ENCODE data around the gene ADCK1. TPM values are rescaled to one million over a fixed set of nuclear protein-coding genes. Genes with fewer than 3 reads are reported as not detected.

Gene ADCK1
- total and polyA plus RNA-seq, 9 of the 15 experiments (the other 6 are each of a cell fraction or from before 2014, with no cell fraction given): 2.8 to 8.9 (median 4.3) TPM

- TF ChIP-seq MITF (IDR thresholded peaks at IDR 0.05): no peak
- TF ChIP-seq HEY1 (CRISPR knock-in tag; IDR thresholded peaks at IDR 0.05; ENCODE audit: borderline replicate concordance): no peak
- TF ChIP-seq ATF2 (CRISPR knock-in tag; IDR thresholded peaks at IDR 0.05): no peak
- no peak for TF ChIP-seq ZNF184 (CRISPR knock-in tag; IDR thresholded peaks at IDR 0.05)
- 0 out of 2 replicates have a peak, but pooled peaks have one; percentile 2 for TF ChIP-seq NCOA1 (IDR thresholded peaks at IDR 0.05; ENCODE audit: low read depth)
- no peak for TF ChIP-seq SAFB2 (IDR thresholded peaks at IDR 0.05; ENCODE audit: borderline replicate concordance, low read depth, low read length, severe bottlenecking)
- 0 out of 2 replicates have a peak, but pooled peaks have one; percentile 22 for TF ChIP-seq ZBTB2 (IDR thresholded peaks at IDR 0.05)
- TF ChIP-seq ZNF592 (IDR thresholded peaks at IDR 0.05): 0 out of 2 replicates have a peak, but pooled peaks have one; percentile 21
- TF ChIP-seq HDGF (IDR thresholded peaks at IDR 0.05): no peak
- TF ChIP-seq HCFC1 (IDR thresholded peaks at IDR 0.05; ENCODE audit: low read depth, low read length): peak; percentile 90
- TF ChIP-seq SFPQ (IDR thresholded peaks at IDR 0.05; ENCODE audit: low read depth, low read length): no peak
- TF ChIP-seq ATF6 (CRISPR knock-in tag; IDR thresholded peaks at IDR 0.05): no peak
Measured at GRCh38 chr14:77761205-77761931, 38.5 kb upstream of the ADCK1 start (continued).

All from K562 (cell line).